Lung (tissue), 12 donors: Measurements from ENCODE around the gene CPT2. TPM values are rescaled to one million over a fixed set of nuclear protein-coding genes. Genes with fewer than 3 reads are reported as not detected.

Source experiments
- ATAC-seq: fragments of 200-7000 bp; cut with Tn5 transposase; one replicate; pipeline ENCODE4 v1.9.1; 2020; ENCODE audit warnings: moderate number of reproducible peaks; ENCODE audit not compliant: insufficient read depth, low FRiP score
- DNase-seq, 3 donors: peaks; one replicate each; pipeline ENCODE4 v3.0.0-alpha.2; 2013 to 2017
- H3K27ac ChIP-seq, 2 donors: one replicate each; pipeline ENCODE4 v1.5.1; 2013; ENCODE audit warnings: mild to moderate bottlenecking in 2 of 2, moderate library complexity in 2 of 2, control low read depth in 1 of 2, inconsistent platforms in 1 of 2, low read depth in 1 of 2, low read length in 1 of 2
- H3K27me3 ChIP-seq, 3 donors: one replicate each; pipeline ENCODE4 v1.5.1; 2013; ENCODE audit warnings: low read length in 2 of 3; ENCODE audit not compliant: control insufficient read depth in 3 of 3, insufficient read depth in 3 of 3
- H3K36me3 ChIP-seq, 4 donors: one replicate each; pipeline ENCODE4 v1.5.1; 2013; ENCODE audit warnings: low read length in 4 of 4, mild to moderate bottlenecking in 1 of 4, moderate library complexity in 1 of 4; ENCODE audit not compliant: control insufficient read depth in 4 of 4, insufficient read depth in 4 of 4
- H3K4me1 ChIP-seq, 5 donors: one replicate each; pipeline ENCODE4 v1.5.1; 2013; ENCODE audit warnings: low read length in 5 of 5, mild to moderate bottlenecking in 2 of 5, moderate library complexity in 1 of 5; ENCODE audit not compliant: control insufficient read depth in 5 of 5, insufficient read depth in 5 of 5
- H3K4me3 ChIP-seq: one replicate; pipeline ENCODE4 v1.5.1; 2013; ENCODE audit warnings: mild to moderate bottlenecking, control low read depth, moderate library complexity
- H3K9ac ChIP-seq, 2 donors: one replicate each; pipeline ENCODE4 v1.5.1; 2013; ENCODE audit warnings: low read length in 2 of 2, control low read depth in 1 of 2; ENCODE audit not compliant: insufficient read depth in 1 of 2
- H3K9me3 ChIP-seq, 4 donors: one replicate each; pipeline ENCODE4 v1.5.1; 2013; ENCODE audit warnings: low read length in 3 of 4, mild to moderate bottlenecking in 1 of 4, moderate library complexity in 1 of 4; ENCODE audit not compliant: control insufficient read depth in 4 of 4, insufficient read depth in 3 of 4
- WGBS, 2 donors: extraction: QIAGEN DNeasy Blood & Tissue Kit; methylation state at CpG; one replicate each; pipeline ENCODE4 v1.1.7; 2013; 5-methylcytosine and 5-hydroxymethylcytosine counted together
- polyA plus RNA-seq, 2 donors: library from polyadenylated mRNA; stranded (reverse); fragments of 200-250 nt; gene quantifications; one replicate each; pipeline ENCODE4 v1.2.1, GENCODE V29; 2013
- total RNA-seq, 2 donors: library from RNA; depleted of rRNA in 1 of 2; stranded (reverse); fragments of >200 nt in 1 of 2; gene quantifications; one replicate each; pipeline ENCODE4 v1.2.1, GENCODE V29; 2014 to 2021
- TF ChIP-seq, protein P1 (sequence below): IDR thresholded peaks from 2 replicates; pipeline ENCODE4 v1.5.1; 2012; ENCODE audit warnings: mild to moderate bottlenecking; ENCODE audit errors: control extremely low read depth, extremely low read depth
- donor health status: control.
- donor health status: control.
- donor health status: Bipolar disorder and iron deficiency.
- donor health status: healthy.
- donor health status: DM: yes; HTN: yes; CAD: no.

CPT2 gene
- total and polyA plus RNA-seq, 4 donors: 11.5 to 26.4 (median 18.7) TPM

DNA sequence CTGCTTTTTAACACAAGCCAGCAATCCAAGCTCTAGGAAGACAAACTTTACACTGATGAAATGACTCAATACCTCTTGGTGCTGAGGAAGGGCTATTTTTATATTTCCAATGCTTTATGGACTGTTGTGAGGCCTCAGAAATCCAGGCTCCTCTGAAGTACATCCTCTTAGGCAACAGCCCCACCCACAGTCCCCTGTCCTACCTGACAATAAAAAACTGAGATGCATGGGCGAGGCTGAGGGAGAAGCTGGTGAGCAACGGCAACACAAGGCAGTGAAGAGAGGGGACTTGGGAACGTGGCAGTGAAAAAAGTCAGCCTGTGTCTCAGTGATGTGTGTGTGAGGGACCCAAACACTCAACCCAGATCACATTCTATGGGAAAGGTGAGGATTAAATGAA, 10.1 kb upstream of the CPT2 start:
- Histone ChIP-seq H3K9ac (no peak overlapping the region), H3K4me3 (no peak overlapping the region), H3K27ac (no peak overlapping the region), H3K4me1 (peaks cover 0 to 34% (median 4%) of the 10 kb centered on the region in 5 donors), H3K9me3 (peaks cover 0 to 1% (median 0%) of the 10 kb centered on the region in 4 donors), H3K36me3 (no peaks in the 10 kb centered on the region), H3K27me3 (no peaks in the 10 kb centered on the region)
- no peak for DNase-seq
- ATAC-seq: no peak
- TF ChIP-seq, protein P1, sequence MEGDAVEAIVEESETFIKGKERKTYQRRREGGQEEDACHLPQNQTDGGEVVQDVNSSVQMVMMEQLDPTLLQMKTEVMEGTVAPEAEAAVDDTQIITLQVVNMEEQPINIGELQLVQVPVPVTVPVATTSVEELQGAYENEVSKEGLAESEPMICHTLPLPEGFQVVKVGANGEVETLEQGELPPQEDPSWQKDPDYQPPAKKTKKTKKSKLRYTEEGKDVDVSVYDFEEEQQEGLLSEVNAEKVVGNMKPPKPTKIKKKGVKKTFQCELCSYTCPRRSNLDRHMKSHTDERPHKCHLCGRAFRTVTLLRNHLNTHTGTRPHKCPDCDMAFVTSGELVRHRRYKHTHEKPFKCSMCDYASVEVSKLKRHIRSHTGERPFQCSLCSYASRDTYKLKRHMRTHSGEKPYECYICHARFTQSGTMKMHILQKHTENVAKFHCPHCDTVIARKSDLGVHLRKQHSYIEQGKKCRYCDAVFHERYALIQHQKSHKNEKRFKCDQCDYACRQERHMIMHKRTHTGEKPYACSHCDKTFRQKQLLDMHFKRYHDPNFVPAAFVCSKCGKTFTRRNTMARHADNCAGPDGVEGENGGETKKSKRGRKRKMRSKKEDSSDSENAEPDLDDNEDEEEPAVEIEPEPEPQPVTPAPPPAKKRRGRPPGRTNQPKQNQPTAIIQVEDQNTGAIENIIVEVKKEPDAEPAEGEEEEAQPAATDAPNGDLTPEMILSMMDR: no peak
- WGBS, 2 donors: 78 to 83% methylated on average over 3 of the region's 3 CpGs

DNA sequence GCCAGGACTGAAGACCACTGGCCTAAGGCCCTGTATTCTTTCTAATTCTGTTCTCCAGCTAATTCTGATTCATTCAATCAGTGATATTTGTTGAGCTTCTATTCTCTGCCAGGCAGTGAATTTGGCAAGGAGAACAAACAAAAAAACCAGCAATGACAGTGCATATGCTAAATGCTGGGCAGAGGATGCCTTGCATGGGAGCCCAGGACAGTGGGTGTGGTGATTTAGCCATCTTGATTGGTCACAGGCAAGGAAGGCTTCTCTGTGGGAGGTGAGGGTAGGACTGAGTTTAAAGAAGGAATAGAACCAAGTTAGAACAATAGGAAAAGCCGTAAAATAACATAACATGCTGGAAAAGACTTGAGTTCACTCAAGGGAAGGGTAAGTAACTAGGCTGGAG, 9.2 kb upstream of the CPT2 start:
- H3K4me1 ChIP-seq: peaks cover 0 to 29% (median 4%) of the 10 kb centered on the region in 5 donors
- H3K9me3 ChIP-seq: peaks cover 0 to 1% (median 0%) of the 10 kb centered on the region in 4 donors
- H3K27me3 ChIP-seq: no peaks in the 10 kb centered on the region
- TF ChIP-seq, protein P1: no peak
- H3K36me3 ChIP-seq: no peaks in the 10 kb centered on the region
- H3K4me3 ChIP-seq: no peak overlapping the region
- DNase-seq: no peak
- no peak for ATAC-seq
- no peak overlapping the region for H3K27ac ChIP-seq
- WGBS, 2 donors: 85 to 95% methylated on average over 1 of the region's 1 CpG
- no peak overlapping the region for H3K9ac ChIP-seq

- H3K9me3 ChIP-seq: peaks cover 0 to 1% (median 0%) of the 10 kb centered on the region in 4 donors
- H3K9ac ChIP-seq: no peak overlapping the region
- no peak overlapping the region for H3K27ac ChIP-seq
- H3K4me3 ChIP-seq: no peak overlapping the region
- peaks cover 0 to 23% (median 2%) of the 10 kb centered on the region in 5 donors for H3K4me1 ChIP-seq
- H3K36me3 ChIP-seq: no peaks in the 10 kb centered on the region
- no peak for ATAC-seq
- no peak for DNase-seq
- TF ChIP-seq, protein P1: no peak
- H3K27me3 ChIP-seq: no peaks in the 10 kb centered on the region
- 86 to 91% methylated on average over 4 of the region's 4 CpGs for WGBS, 2 donors
Measured at GRCh38 chr1:53188099-53188498, 8.5 kb upstream of the CPT2 start.

- Histone ChIP-seq H3K4me3 (no peak overlapping the region), H3K36me3 (no peaks in the 10 kb centered on the region), H3K27me3 (no peaks in the 10 kb centered on the region), H3K9me3 (peaks cover 0 to 1% (median 0%) of the 10 kb centered on the region in 4 donors), H3K4me1 (peaks cover 0 to 14% (median 0%) of the 10 kb centered on the region in 5 donors), H3K9ac (no peak overlapping the region), H3K27ac (no peak overlapping the region)
- TF ChIP-seq, protein P1: no peak
- ATAC-seq: no peak
- DNase-seq: no peak
- 70 to 88% methylated on average over 5 of the region's 5 CpGs for WGBS, 2 donors
Measured at GRCh38 chr1:53189061-53189460, 7.6 kb upstream of the CPT2 start.
